ENCODE data around the gene HAUS5. TPM values are rescaled to one million over a fixed set of nuclear protein-coding genes. Genes with fewer than 3 reads are reported as not detected.
"Not testable (repeated sequence)": the region's sequence is repeated elsewhere in the genome, so short reads cannot be mapped to it uniquely, and the experiment has no call there.

HAUS5 gene
- total RNA-seq, 2 experiments from 2014 or later, result 45.3 to 46.5 TPM

DNA sequence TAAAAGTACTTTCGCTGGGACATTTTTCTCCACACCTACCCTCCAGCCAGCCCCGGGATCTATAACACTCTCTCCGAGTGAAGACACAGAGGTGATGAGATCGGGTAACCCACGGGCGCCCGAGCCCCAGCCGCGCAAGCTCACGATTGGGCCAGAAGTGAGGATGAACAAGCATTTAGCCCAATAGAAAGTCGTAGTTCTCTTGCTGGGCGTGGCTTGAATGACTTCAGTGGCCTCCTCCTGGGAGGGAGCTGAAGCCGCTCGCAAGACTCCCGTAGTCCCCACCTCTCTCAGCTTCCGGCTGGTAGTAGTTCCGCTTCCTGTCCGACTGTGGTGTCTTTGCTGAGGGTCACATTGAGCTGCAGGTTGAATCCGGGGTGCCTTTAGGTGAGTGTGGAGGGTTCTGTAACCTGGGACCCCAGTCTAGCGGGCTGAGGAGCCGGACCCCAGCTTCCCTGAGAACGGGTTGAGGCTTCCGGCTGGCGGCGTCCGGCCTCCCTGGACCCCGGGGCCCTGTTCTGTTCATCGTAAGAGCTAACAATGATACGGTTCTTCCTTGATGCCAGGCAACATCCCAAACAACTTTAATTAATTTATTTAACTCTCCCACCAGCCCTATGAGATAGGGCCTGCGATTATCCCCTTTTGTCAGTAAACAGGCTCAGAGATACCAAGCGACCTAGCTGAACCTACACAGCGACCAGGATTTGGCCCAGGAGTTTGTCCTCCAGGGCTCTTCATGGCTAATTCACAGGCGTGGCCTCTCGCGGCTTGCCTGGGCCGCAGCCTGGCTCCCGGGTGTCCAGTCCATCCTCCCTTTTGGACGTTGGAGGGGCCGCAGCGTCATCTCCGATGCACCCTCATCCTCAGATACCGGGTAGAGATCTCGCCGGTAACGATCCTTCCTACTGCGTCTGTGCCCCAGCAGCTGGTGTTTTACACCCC is 35.8 kb downstream of the HAUS5 start, which contains the start of gene COX6B1:
COX6B1 (plus strand) TSS at position 307 of the 945 bp plus-strand sequence. CDS start 2,921 bp downstream, outside the sequence.
- H3K27me3 Mint-ChIP-seq, result no peaks in the 10 kb centered on the region
- ChIA-PET POLR2A (interaction anchor here (0.9 to 2.3 kb wide), 18 partner anchors 9 to 971 kb away, joined by 3 to 14 read pairs (median 5); partner anchors contain the start of genes ALKBH6, HAUS5, WDR62 and ZNF302), CTCF (interaction anchor here (0.8 to 1.6 kb wide), 12 partner anchors 9 to 138 kb away, joined by 3 to 11 read pairs (median 4); partner anchors contain the start of genes HAUS5, PSENEN and U2AF1L4)
- H3K27ac Mint-ChIP-seq, result peak within 1 kb of the TSS; percentile 85
- H3K36me3 Mint-ChIP-seq (ENCODE audit: low read depth), result peaks cover 24% of the 10 kb centered on the region
- no peaks in the 10 kb centered on the region for H3K9me3 Mint-ChIP-seq
- H3K4me3 Mint-ChIP-seq, result peak within 1 kb of the TSS; percentile 99
- DNase-seq, result peak; percentile 95
- H3K4me1 Mint-ChIP-seq, result peaks cover 50% of the 10 kb centered on the region

DNA sequence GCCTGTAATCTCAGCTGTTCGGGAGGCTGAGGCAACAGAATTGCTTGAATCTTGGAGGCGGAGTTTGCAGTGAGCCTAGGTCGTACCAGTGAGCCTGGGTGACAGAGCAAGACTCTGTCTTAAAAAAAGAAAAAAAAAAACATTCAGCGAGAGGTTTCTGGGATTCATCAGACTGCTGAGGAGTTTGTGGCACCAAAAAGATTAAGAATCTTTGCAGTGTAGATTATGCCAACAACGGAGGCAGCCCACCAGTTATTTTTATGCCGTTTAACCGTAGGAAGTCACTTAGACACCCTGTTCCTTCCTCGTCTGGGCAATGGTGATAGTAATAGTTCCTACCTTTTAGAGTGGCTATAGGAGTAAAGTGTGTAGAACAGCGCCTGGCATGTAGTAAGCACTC is 38.0 kb downstream of the HAUS5 start:
- POLR2A ChIA-PET, result interaction anchor here (1.1 kb wide), 2 partner anchors 9 to 38 kb away, joined by 3 read pairs; partner anchors contain the start of gene HAUS5
- CTCF ChIA-PET, result no interaction called here
- Mint-ChIP-seq H3K36me3 (ENCODE audit: low read depth) (peaks cover 39% of the 10 kb centered on the region), H3K27ac (no peak overlapping the region), H3K4me3 (no peak overlapping the region), H3K4me1 (peaks cover 42% of the 10 kb centered on the region), H3K27me3 (no peaks in the 10 kb centered on the region), H3K9me3 (no peaks in the 10 kb centered on the region)
- DNase-seq, result no peak

DNA sequence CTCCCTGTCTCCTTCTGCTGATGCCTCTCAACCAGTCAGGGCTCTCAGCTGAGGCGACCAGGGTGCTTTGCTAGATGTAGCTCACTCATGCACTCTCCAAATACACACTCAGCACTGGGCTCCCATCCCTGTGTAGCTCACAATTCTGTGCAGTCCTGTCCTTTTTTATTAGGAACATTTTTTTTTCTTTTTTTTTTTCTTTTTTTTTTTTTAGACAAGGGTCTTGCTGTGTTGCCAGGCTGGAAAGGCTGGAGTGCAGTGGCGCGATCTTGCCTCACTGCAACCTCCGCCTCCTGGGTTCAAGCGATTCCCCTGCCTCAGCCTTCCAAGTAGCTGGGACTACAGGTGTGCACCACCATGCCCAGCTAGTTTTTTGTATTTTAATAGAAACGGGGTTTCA is 42.3 kb downstream of the HAUS5 start:
- H3K4me1 Mint-ChIP-seq, result peaks cover 20% of the 10 kb centered on the region
- not testable (repeated sequence) for H3K4me3 Mint-ChIP-seq, H3K27me3 Mint-ChIP-seq, H3K9me3 Mint-ChIP-seq, H3K27ac Mint-ChIP-seq, DNase-seq
- ChIA-PET CTCF (interaction anchor here (0.6 kb wide), 1 partner anchor 51 kb away, joined by 4 read pairs; no protein-coding TSS in a partner anchor), POLR2A (interaction anchor here (1.3 kb wide), 1 partner anchor 11 kb away, joined by 3 read pairs; no protein-coding TSS in a partner anchor)
- H3K36me3 Mint-ChIP-seq (ENCODE audit: low read depth), result peaks cover 59% of the 10 kb centered on the region

DNA sequence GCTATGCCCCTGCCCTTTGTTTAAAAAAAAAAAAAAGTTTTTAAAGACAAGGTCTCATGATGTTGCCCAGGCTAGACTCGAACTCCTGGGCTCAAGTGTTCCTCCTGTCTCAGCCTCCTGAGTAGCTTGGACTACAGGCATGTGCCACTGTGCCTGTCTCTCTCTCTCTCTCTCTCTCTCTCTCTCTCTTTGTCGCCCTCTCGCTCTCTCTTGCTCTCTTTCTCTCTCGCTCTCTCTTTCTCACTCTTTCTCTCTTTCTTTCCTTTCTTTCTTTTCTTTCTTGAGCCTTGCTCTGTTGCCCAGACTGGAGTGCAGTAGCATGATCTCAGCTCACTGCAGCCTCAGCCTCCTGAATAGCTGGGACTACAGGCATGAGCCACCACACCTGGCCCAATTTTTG is 43.1 kb downstream of the HAUS5 start:
- ChIA-PET CTCF (no interaction called here), POLR2A (no interaction called here)
- H3K27me3 Mint-ChIP-seq, result no peaks in the 10 kb centered on the region
- peaks cover 61% of the 10 kb centered on the region for H3K36me3 Mint-ChIP-seq (ENCODE audit: low read depth)
- no peaks in the 10 kb centered on the region for H3K9me3 Mint-ChIP-seq
- peaks cover 17% of the 10 kb centered on the region for H3K4me1 Mint-ChIP-seq
- no peak for DNase-seq
- H3K4me3 Mint-ChIP-seq, result no peak overlapping the region
- no peak overlapping the region for H3K27ac Mint-ChIP-seq

DNA sequence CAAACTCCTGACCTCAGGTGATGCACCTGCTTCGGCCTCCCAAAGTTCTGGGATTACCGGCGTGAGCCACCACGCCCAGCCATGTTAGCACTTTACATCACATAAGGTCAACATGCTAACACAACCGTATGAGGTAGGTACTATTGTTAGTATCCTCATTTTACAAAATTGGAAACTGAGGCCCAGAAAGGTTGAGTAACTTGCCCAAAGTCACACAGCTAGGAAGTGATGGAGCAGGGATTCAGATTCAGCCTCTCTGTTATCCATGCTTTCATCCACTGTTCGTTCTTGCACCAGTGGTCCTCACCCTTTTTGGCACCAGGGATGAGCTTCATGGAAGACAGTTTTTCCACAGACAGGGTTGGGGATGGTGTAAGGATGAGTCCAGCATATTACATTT is 44.2 kb downstream of the HAUS5 start:
- CTCF ChIA-PET, result interaction anchor here (0.8 kb wide), 1 partner anchor 9 kb away, joined by 3 read pairs; the partner anchor contains the start of gene COX6B1
- Mint-ChIP-seq H3K27me3 (no peaks in the 10 kb centered on the region), H3K9me3 (no peaks in the 10 kb centered on the region)

DNA sequence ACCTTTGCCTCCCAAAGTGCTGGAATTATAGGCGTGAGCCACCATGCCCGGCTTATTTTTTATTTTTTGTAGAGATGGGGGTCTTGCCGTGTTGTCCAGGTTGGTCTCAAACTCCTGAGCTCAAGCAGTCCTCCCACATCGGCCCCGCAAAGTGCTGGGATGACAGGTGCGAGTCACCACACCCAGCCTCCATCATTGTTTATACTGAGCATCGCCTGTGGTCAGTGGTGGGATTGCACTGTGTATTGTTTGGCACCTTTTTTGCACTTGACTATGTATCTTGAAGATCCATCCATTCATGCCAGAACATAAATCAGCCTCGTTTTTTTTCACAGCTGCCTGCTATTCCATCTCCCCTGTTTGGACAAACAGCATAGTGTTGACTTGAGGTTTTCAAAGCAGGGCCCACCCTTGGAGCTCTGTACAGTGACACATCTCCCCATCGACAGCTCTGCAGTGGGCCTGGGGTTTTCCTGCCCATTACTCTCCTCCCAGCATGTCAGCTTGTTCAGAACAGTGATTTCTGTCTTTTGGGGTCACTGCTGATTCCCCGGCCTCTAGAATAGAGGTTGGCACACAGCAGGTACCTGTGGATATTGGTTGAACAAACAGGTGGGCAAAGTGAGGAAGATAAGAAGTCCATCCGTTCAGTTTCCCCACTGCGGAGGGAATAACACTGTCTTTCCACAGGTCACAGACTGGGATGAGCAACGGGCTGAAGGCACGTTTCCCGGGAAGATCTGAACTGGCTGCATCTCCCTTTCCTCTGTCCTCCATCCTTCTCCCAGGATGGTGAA is 45.6 kb downstream of the HAUS5 start:
- H3K36me3 Mint-ChIP-seq (ENCODE audit: low read depth), result peaks cover 56% of the 10 kb centered on the region
- ChIA-PET CTCF (interaction anchor here (0.7 to 1.6 kb wide), 2 partner anchors 9 to 225 kb away, joined by 3 read pairs; no protein-coding TSS in a partner anchor), POLR2A (no interaction called here)
- H3K4me3 Mint-ChIP-seq, result no peak overlapping the region
- no peak for DNase-seq
- H3K4me1 Mint-ChIP-seq, result peaks cover 5% of the 10 kb centered on the region
- H3K27ac Mint-ChIP-seq, result no peak overlapping the region
- no peaks in the 10 kb centered on the region for H3K9me3 Mint-ChIP-seq
- no peaks in the 10 kb centered on the region for H3K27me3 Mint-ChIP-seq

More for the DNA sequence above, 44.2 kb downstream of the HAUS5 start:
- Mint-ChIP-seq H3K27ac (no peak overlapping the region), H3K4me1 (peaks cover 9% of the 10 kb centered on the region), H3K4me3 (no peak overlapping the region), H3K36me3 (ENCODE audit: low read depth) (peaks cover 59% of the 10 kb centered on the region)
- POLR2A ChIA-PET, result interaction anchor here (1.4 kb wide), 1 partner anchor 8 kb away, joined by 4 read pairs; the partner anchor contains the start of gene COX6B1
- DNase-seq, result no peak

DNA sequence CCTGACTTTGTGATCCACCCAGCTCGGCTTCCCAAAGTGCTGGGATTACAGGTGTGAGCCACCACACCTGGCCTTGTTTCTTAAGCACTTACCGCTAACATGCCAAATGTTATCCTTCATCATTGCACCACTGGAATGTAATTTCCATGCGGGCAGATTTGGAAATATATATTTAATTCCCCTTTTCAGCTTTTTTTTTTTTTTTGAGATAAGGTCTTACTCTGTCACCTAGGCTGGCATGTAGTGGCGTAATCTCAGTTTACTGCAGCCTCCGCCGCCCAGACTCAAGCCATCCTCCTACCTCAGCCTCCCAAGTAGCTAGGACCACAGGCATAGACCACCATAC is 49.4 kb downstream of the HAUS5 start:
- no peak for DNase-seq
- Mint-ChIP-seq H3K27ac (no peak overlapping the region), H3K27me3 (no peaks in the 10 kb centered on the region), H3K4me3 (no peak overlapping the region), H3K36me3 (ENCODE audit: low read depth) (peaks cover 32% of the 10 kb centered on the region), H3K9me3 (no peaks in the 10 kb centered on the region), H3K4me1 (no peaks in the 10 kb centered on the region)
- POLR2A ChIA-PET, result interaction anchor here (2.0 kb wide), 1 partner anchor 14 kb away, joined by 7 read pairs; the partner anchor contains the start of gene COX6B1
- CTCF ChIA-PET, result interaction anchor here (1.5 kb wide), 1 partner anchor 31 kb away, joined by 5 read pairs; no protein-coding TSS in a partner anchor

DNA sequence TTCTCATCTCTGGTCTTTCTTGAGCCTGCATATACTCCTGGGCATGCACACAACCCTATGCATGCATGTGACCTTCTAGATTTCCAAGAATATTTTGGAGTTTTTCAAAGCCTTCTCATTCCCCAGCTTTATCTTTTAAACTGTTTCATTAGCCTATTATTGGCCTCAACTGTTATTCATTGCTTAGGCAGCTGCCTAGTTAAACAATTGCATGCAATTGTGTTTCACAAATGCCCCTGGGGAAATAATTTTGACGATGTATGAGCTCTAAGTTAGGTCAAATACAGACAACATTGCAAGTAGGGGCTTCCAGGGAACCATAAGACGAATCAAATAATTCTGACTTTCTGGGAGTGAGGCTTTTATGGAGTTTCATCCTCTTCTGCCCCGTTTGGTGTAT is 51.4 kb downstream of the HAUS5 start:
- Mint-ChIP-seq H3K27ac (no peak overlapping the region), H3K4me1 (no peaks in the 10 kb centered on the region), H3K9me3 (no peaks in the 10 kb centered on the region), H3K27me3 (peaks cover 5% of the 10 kb centered on the region), H3K36me3 (ENCODE audit: low read depth) (peaks cover 18% of the 10 kb centered on the region), H3K4me3 (no peak overlapping the region)
- no peak for DNase-seq
- ChIA-PET POLR2A (interaction anchor here (0.6 to 1.7 kb wide), 3 partner anchors 8 to 40 kb away, joined by 3 to 4 read pairs (median 3); no protein-coding TSS in a partner anchor), CTCF (interaction anchor here (0.9 kb wide), 1 partner anchor 16 kb away, joined by 4 read pairs; the partner anchor contains the start of gene COX6B1)

DNA sequence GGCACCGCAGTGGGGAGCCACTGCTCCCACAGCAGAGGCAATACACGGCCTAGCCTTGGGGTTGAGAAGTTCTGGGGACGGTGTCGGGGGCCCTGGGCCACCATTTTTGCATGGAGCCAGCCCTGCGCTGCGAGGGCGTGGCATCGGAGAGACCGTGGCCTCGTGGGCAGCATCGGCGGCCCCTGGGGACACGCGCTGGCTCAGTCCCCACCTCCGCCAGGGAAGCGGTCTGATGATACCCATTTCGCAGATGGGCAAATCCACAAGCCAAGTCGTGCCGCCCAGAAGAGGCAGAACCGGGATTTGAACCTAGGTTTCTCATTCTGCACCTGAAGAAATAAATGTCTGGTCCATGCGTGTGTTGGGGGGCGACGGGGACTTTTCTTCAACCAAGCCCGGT is 52.6 kb downstream of the HAUS5 start:
- DNase-seq, result no peak
- Mint-ChIP-seq H3K4me1 (no peaks in the 10 kb centered on the region), H3K9me3 (no peaks in the 10 kb centered on the region), H3K27me3 (peaks cover 14% of the 10 kb centered on the region), H3K36me3 (ENCODE audit: low read depth) (peaks cover 11% of the 10 kb centered on the region), H3K27ac (no peak overlapping the region), H3K4me3 (no peak overlapping the region)
- POLR2A ChIA-PET, result no interaction called here
- CTCF ChIA-PET, result no interaction called here

DNA sequence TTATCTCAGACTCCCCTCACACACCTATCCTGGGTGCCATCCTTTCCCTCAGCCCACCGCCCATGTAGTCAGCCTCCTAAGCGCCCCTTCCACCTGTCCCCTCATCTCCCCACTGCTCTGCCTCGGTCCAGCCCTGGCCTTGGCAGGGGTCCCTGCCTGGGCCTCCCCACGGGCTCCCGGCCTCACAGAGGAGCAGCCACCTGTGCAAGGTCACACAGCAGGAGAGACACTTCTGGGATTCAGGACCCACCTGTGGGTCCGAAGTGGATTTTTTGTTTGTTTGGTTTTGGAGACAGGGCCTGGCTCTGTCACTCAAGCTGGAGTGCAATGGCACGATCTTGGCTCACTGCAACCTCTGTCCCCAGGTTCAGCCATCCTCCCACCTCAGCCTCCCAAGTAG is 53.1 kb downstream of the HAUS5 start:
- Mint-ChIP-seq H3K27me3 (peaks cover 15% of the 10 kb centered on the region), H3K9me3 (no peaks in the 10 kb centered on the region), H3K27ac (no peak overlapping the region), H3K4me1 (no peaks in the 10 kb centered on the region), H3K4me3 (no peak overlapping the region), H3K36me3 (ENCODE audit: low read depth) (peaks cover 11% of the 10 kb centered on the region)
- ChIA-PET CTCF (no interaction called here), POLR2A (no interaction called here)
- DNase-seq, result no peak

DNA sequence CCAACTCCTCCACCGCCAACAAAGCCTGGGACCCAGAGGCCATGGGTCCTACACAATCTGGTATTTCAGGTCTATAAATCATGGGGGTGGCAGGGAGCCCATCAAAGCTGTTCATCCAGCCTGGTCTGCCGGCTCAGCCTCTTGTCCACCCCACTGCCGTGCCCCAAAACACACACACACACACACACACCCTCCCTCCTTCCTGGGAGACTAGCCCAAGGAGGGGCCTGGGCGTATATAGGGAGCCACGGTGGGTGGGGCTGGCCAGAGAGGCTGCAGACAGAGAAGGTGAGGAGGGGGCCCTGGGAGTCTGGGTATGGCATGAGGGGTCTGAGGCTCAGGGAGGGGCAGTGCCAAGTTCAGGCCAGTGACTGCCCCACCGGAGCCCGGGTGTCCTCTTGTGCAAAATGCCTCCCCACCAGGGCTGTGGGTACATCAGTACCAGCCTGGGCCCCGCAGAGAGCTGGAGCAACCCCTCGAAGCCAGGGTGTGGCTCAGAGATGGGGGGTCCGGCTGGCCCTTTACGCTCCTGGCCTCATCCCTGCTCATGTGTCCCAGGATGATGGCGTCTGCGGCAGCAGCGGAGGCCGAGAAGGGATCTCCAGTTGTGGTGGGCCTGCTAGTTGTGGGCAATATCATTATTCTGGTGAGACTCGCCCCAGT is 53.8 kb downstream of the HAUS5 start, which contains the start of gene UPK1A:
UPK1A (plus strand) TSS at position 267 of the 663 bp plus-strand sequence; CDS start at position 563, 296 bp downstream.
- ChIA-PET POLR2A (interaction anchor here (1.1 kb wide), 1 partner anchor 22 kb away, joined by 5 read pairs; no protein-coding TSS in a partner anchor), CTCF (interaction anchor here (1.3 kb wide), 1 partner anchor 8 kb away, joined by 3 read pairs; no protein-coding TSS in a partner anchor)
- peaks cover 19% of the 10 kb centered on the region for H3K27me3 Mint-ChIP-seq

DNA sequence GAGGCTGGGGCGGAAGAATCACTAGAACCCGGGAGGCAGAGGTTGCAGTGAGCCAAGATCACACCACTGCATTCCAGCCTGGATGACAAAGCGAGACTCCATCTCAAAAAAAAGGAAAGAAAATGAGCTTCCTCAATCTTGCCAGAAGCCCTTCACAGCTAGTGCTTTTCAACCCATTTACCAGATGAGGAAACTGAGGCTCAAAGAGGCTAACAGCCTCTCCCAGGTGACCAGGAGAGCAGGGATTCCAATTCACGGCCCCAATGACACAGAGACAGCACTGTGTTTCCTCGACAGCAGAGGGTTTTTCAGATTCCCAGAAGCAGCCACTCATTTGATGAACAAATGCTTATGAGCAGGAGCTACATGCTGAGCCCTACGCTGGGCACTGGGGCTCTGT is 57.0 kb downstream of the HAUS5 start:
- H3K27ac Mint-ChIP-seq, result no peak overlapping the region
- H3K4me3 Mint-ChIP-seq, result no peak overlapping the region
- no peaks in the 10 kb centered on the region for H3K36me3 Mint-ChIP-seq (ENCODE audit: low read depth)
- DNase-seq, result no peak
- ChIA-PET CTCF (interaction anchor here (0.6 kb wide), 1 partner anchor 379 kb away, joined by 3 read pairs; no protein-coding TSS in a partner anchor), POLR2A (interaction anchor here (1.5 kb wide), 1 partner anchor 41 kb away, joined by 3 read pairs; the partner anchor contains the start of gene RBM42)
- H3K4me1 Mint-ChIP-seq, result peaks cover 7% of the 10 kb centered on the region
- H3K27me3 Mint-ChIP-seq, result peaks cover 40% of the 10 kb centered on the region
- H3K9me3 Mint-ChIP-seq, result no peaks in the 10 kb centered on the region

More for the DNA sequence above, 53.8 kb downstream of the HAUS5 start, which contains the start of gene UPK1A:
- Mint-ChIP-seq H3K27ac (no peak within 1 kb of the TSS), H3K9me3 (no peaks in the 10 kb centered on the region), H3K36me3 (ENCODE audit: low read depth) (peaks cover 8% of the 10 kb centered on the region), H3K4me3 (no peak within 1 kb of the TSS), H3K4me1 (no peaks in the 10 kb centered on the region)
- DNase-seq, result no peak
